Peyer's patch (tissue), 4 donors: Measurements from ENCODE around the gene BOLA1.
"Not testable (repeated sequence)": the region's sequence is repeated elsewhere in the genome, so short reads cannot be mapped to it uniquely, and the experiment has no call there.

Experiments
- CTCF ChIP-seq, 6 experiments: fragments of 450-650 bp in 4 of 6; fragments of 200-600 bp in 2 of 6; sonication (generic) in 1 of 6; IDR thresholded peaks; one replicate each; pipeline ENCODE4 v1.5.1; 2017 to 2019; ENCODE audit warnings: antibody characterized with exemption in 6 of 6, mild to moderate bottlenecking in 3 of 6, moderate library complexity in 1 of 6
- POLR2A ChIP-seq, 2 donors: fragments of 450-650 bp; IDR thresholded peaks; one replicate each; pipeline ENCODE4 v1.5.1; 2017; ENCODE audit warnings: antibody characterized with exemption in 2 of 2, mild to moderate bottlenecking in 2 of 2, moderate library complexity in 2 of 2

GRCh38 chr1:149873060-149873459 lies 26.3 kb upstream of the BOLA1 start:
- not testable (repeated sequence) for TF ChIP-seq CTCF, POLR2A (IDR thresholded peaks at IDR 0.05)
